GM18951 (cell line): Measurements from ENCODE around the gene COL5A1.

ENCODE experiments used
- POLR2A ChIP-seq: IDR thresholded peaks from 4 replicates; pipeline ENCODE4 v1.6.1; 2011; ENCODE audit warnings: mild to moderate bottlenecking; ENCODE audit not compliant: insufficient read length, insufficient read depth; ENCODE audit errors: extremely low read depth
- in situ Hi-C: fragments of 300-500 bp; cut with MboI; formaldehyde crosslinking; loops from one replicate; pipeline ENCODE4 v1.12.0; 2022; ENCODE audit warnings: low sequenced_read_pairs, mixed read lengths, inconsistent platforms; ENCODE audit not compliant: unreplicated experiment

The COL5A1 gene

GRCh38 chr9:134742822-134743535 lies 101.4 kb downstream of the COL5A1 start:
- no peak for TF ChIP-seq POLR2A
- in situ Hi-C loops: no loop called here

- no peak for TF ChIP-seq POLR2A
- in situ Hi-C loops: no loop called here
Observed at GRCh38 chr9:134743853-134744252, 102.2 kb downstream of the COL5A1 start.

- TF ChIP-seq POLR2A: no peak
- in situ Hi-C loops: no loop called here
Observed at GRCh38 chr9:134744385-134745295, 103.0 kb downstream of the COL5A1 start.

- in situ Hi-C loops: no loop called here
- no peak for TF ChIP-seq POLR2A
Observed at GRCh38 chr9:134747951-134748489, 106.4 kb downstream of the COL5A1 start.

- no peak for TF ChIP-seq POLR2A
- in situ Hi-C loops: no loop called here
Observed at GRCh38 chr9:134748591-134748990, 107.0 kb downstream of the COL5A1 start.

- TF ChIP-seq POLR2A: no peak
- in situ Hi-C loops: no loop called here
Observed at GRCh38 chr9:134750450-134751155, 109.0 kb downstream of the COL5A1 start.

GRCh38 chr9:134751622-134752021 lies 110.0 kb downstream of the COL5A1 start:
- in situ Hi-C loops: no loop called here

GRCh38 chr9:134752471-134753168 lies 111.0 kb downstream of the COL5A1 start:
- no peak for TF ChIP-seq POLR2A
- in situ Hi-C loops: no loop called here

More at GRCh38 chr9:134751622-134752021, 110.0 kb downstream of the COL5A1 start:
- TF ChIP-seq POLR2A: no peak

GRCh38 chr9:134753191-134753590 lies 111.6 kb downstream of the COL5A1 start:
- TF ChIP-seq POLR2A: no peak
- in situ Hi-C loops: no loop called here

- in situ Hi-C loops: no loop called here
- no peak for TF ChIP-seq POLR2A
Observed at GRCh38 chr9:134755221-134755907, 113.8 kb downstream of the COL5A1 start.

- TF ChIP-seq POLR2A: no peak
- in situ Hi-C loops: no loop called here
Observed at GRCh38 chr9:134756098-134756497, 114.5 kb downstream of the COL5A1 start.
